ENCODE measurements around the gene GRHPR.

The GRHPR gene

GRCh38 chr9:37417857-37418618 lies 4.5 kb upstream of the GRHPR start:
- no peak for ATAC-seq
- TF ChIP-seq ESRRG (CRISPR knock-in tag; IDR thresholded peaks at IDR 0.05) (no peak), ZNF70 (CRISPR knock-in tag; IDR thresholded peaks at IDR 0.05) (no peak), ZC3H10 (CRISPR knock-in tag; IDR thresholded peaks at IDR 0.05) (no peak), ZNF565 (CRISPR knock-in tag; conservative IDR thresholded peaks at IDR 0.05; ENCODE audit: low read depth) (no peak), PATZ1 (CRISPR knock-in tag; IDR thresholded peaks at IDR 0.05; ENCODE audit: borderline replicate concordance) (no peak), GLIS3 (CRISPR knock-in tag; IDR thresholded peaks at IDR 0.05) (no peak), CSDC2 (CRISPR knock-in tag; IDR thresholded peaks at IDR 0.05) (no peak), BACH2 (CRISPR knock-in tag; IDR thresholded peaks at IDR 0.05; ENCODE audit: borderline replicate concordance) (no peak), PPARA (CRISPR knock-in tag; IDR thresholded peaks at IDR 0.05; ENCODE audit: borderline replicate concordance) (no peak), ZNF8 (CRISPR knock-in tag; IDR thresholded peaks at IDR 0.05) (no peak), ZFP30 (CRISPR knock-in tag; IDR thresholded peaks at IDR 0.05) (no peak), RARB (CRISPR knock-in tag; IDR thresholded peaks at IDR 0.05) (no peak), TOX (CRISPR knock-in tag; IDR thresholded peaks at IDR 0.05; ENCODE audit: borderline replicate concordance) (no peak), OSR1 (CRISPR knock-in tag; IDR thresholded peaks at IDR 0.05) (no peak), ZFP3 (CRISPR knock-in tag; IDR thresholded peaks at IDR 0.05) (no peak), TCF4 (CRISPR knock-in tag; IDR thresholded peaks at IDR 0.05; ENCODE audit: borderline replicate concordance) (no peak), CSRNP3 (CRISPR knock-in tag; IDR thresholded peaks at IDR 0.05) (no peak), POU6F1 (CRISPR knock-in tag; IDR thresholded peaks at IDR 0.05; ENCODE audit: borderline replicate concordance, low read depth) (no peak), ARNTL (CRISPR knock-in tag; IDR thresholded peaks at IDR 0.05; ENCODE audit: borderline replicate concordance, low read depth) (no peak), TSHZ2 (CRISPR knock-in tag; IDR thresholded peaks at IDR 0.05) (no peak)

- ATAC-seq: no peak
- TF ChIP-seq ZFP3 (CRISPR knock-in tag; IDR thresholded peaks at IDR 0.05) (no peak), TOX (CRISPR knock-in tag; IDR thresholded peaks at IDR 0.05; ENCODE audit: borderline replicate concordance) (no peak), CSRNP3 (CRISPR knock-in tag; IDR thresholded peaks at IDR 0.05) (no peak)
Measured at GRCh38 chr9:37419204-37419603, 3.3 kb upstream of the GRHPR start.
